ENCODE results near the gene CMC1.
A peak's percentile ranks its signal among the peaks of the same experiment; 100 is the strongest.

GRCh38 chr3:28286595-28286994 lies 45.2 kb downstream of the CMC1 start:
- TF ChIP-seq JUNB (IDR thresholded peaks at IDR 0.05) (no peak), CTCF (IDR thresholded peaks at IDR 0.05) (peak; percentile 62), REST (IDR thresholded peaks at IDR 0.05) (no peak), RAD21 (conservative IDR thresholded peaks at IDR 0.05 in 1 of 2, IDR thresholded peaks at IDR 0.05 in 1 of 2) (peak; percentile 65 to 68), ESRRA (IDR thresholded peaks at IDR 0.05; ENCODE audit: borderline replicate concordance, low read length) (no peak), TFCP2L1 (CRISPR knock-in tag; IDR thresholded peaks at IDR 0.05) (no peak), CEBPB (IDR thresholded peaks at IDR 0.05) (no peak), RCOR1 (IDR thresholded peaks at IDR 0.05; ENCODE audit: low read depth, low read length) (no peak), ZC3H11A (IDR thresholded peaks at IDR 0.05) (no peak), CHD2 (IDR thresholded peaks at IDR 0.05; ENCODE audit: low read length, partially characterized antibody) (no peak), POLR2A (IDR thresholded peaks at IDR 0.05; ENCODE audit: low read length) (no peak), ELK1 (IDR thresholded peaks at IDR 0.05; ENCODE audit: low read depth, low read length) (no peak)

Data from A549 (cell line).